ENCODE data around the gene PHGDH. TPM values are rescaled to one million over a fixed set of nuclear protein-coding genes. Genes with fewer than 3 reads are reported as not detected.
A peak's percentile ranks its signal among the peaks of the same experiment; 100 is the strongest.

Gene PHGDH
- total RNA-seq, 3 donors from 2014 or later (not counting 1 experiment from before 2014, with no cell fraction given) = 1.1 to 6.6 (median 5.8) TPM

DNA sequence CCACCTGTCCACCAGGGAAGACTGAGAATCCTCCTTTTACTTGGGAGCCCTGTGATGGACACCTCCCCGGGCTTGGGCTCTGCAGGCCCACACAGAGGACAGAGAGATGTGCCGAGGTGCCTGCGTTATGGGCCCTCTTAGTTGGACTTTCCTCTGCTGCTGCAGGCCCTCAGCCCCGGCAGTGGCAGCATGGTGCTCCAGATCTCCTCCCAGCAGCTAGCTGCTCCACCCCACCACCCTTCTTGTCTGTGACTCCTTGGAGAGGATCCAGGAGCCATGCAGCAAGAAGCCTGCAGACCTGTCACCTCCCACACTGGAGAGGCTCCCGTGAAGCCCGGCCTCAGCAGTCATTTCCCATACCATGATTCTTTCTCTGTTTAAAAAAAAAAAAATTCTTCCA lies 27.4 kb downstream of the PHGDH start:
- H3K27me3 Mint-ChIP-seq (ENCODE audit: low read depth in 2 of 2) = no peaks in the 10 kb centered on the region
- 96% methylated on average over 6 of the region's 6 CpGs for WGBS (ENCODE audit: insufficient coverage)
- ATAC-seq = no peak
- DNase-seq = no peak
- no peaks in the 10 kb centered on the region for H3K9me3 Mint-ChIP-seq
- intact Hi-C loops (cut with micrococcal nuclease) = no loop called here
- H3K36me3 Mint-ChIP-seq = no peaks in the 10 kb centered on the region
- Histone ChIP-seq H3K36me3 (ENCODE audit: control insufficient read depth, insufficient read depth, low read length) (no peaks in the 10 kb centered on the region), H3K27ac (ENCODE audit: low read length) (no peak overlapping the region), H3K4me3 (ENCODE audit: low read length) (no peak overlapping the region), H3K27me3 (ENCODE audit: control insufficient read depth, insufficient read depth, low read length) (no peaks in the 10 kb centered on the region), H3K9me3 (ENCODE audit: control insufficient read depth, insufficient read depth, low read length) (no peaks in the 10 kb centered on the region), H3K4me1 (ENCODE audit: control insufficient read depth, insufficient read depth, low read length) (no peaks in the 10 kb centered on the region)
- no peak overlapping the region for H3K27ac Mint-ChIP-seq
- TF ChIP-seq, protein P1, sequence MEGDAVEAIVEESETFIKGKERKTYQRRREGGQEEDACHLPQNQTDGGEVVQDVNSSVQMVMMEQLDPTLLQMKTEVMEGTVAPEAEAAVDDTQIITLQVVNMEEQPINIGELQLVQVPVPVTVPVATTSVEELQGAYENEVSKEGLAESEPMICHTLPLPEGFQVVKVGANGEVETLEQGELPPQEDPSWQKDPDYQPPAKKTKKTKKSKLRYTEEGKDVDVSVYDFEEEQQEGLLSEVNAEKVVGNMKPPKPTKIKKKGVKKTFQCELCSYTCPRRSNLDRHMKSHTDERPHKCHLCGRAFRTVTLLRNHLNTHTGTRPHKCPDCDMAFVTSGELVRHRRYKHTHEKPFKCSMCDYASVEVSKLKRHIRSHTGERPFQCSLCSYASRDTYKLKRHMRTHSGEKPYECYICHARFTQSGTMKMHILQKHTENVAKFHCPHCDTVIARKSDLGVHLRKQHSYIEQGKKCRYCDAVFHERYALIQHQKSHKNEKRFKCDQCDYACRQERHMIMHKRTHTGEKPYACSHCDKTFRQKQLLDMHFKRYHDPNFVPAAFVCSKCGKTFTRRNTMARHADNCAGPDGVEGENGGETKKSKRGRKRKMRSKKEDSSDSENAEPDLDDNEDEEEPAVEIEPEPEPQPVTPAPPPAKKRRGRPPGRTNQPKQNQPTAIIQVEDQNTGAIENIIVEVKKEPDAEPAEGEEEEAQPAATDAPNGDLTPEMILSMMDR (IDR thresholded peaks at IDR 0.05) = no peak
- H3K4me3 Mint-ChIP-seq = no peak overlapping the region
- peaks cover 0 to 4% of the 10 kb centered on the region in 2 donors for H3K4me1 Mint-ChIP-seq

DNA sequence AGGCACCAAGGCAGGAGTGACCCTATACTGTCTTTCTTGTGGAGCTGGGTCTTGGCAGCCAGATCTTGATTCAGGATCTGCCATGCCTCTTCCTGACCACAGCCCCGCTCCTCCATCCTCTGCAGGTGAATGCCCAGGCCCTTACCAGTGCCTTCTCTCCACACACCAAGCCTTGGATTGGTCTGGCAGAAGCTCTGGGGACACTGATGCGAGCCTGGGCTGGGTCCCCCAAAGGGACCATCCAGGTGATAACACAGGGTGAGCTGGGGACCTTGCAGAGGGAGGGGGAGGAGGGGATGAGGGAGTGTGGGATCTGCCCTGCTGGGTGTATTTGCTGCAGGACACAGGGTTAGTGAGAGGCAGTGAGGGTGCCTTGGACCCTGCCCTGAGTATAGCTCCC lies 28.5 kb downstream of the PHGDH start:
- H3K27ac Mint-ChIP-seq = no peak overlapping the region
- Histone ChIP-seq H3K27ac (ENCODE audit: low read length) (no peak overlapping the region), H3K36me3 (ENCODE audit: control insufficient read depth, insufficient read depth, low read length) (no peaks in the 10 kb centered on the region), H3K9me3 (ENCODE audit: control insufficient read depth, insufficient read depth, low read length) (no peaks in the 10 kb centered on the region), H3K4me1 (ENCODE audit: control insufficient read depth, insufficient read depth, low read length) (no peaks in the 10 kb centered on the region), H3K27me3 (ENCODE audit: control insufficient read depth, insufficient read depth, low read length) (no peaks in the 10 kb centered on the region), H3K4me3 (ENCODE audit: low read length) (no peak overlapping the region)
- intact Hi-C loops (cut with micrococcal nuclease) = no loop called here
- H3K4me3 Mint-ChIP-seq = no peak overlapping the region
- H3K9me3 Mint-ChIP-seq = no peaks in the 10 kb centered on the region
- DNase-seq (no peak), ATAC-seq (no peak)
- H3K36me3 Mint-ChIP-seq = no peaks in the 10 kb centered on the region
- peaks cover 0 to 9% of the 10 kb centered on the region in 2 donors for H3K4me1 Mint-ChIP-seq
- H3K27me3 Mint-ChIP-seq (ENCODE audit: low read depth in 2 of 2) = peaks cover 0 to 2% of the 10 kb centered on the region in 2 donors
- TF ChIP-seq, protein P1 (IDR thresholded peaks at IDR 0.05) = no peak
- WGBS (ENCODE audit: insufficient coverage) = 90% methylated on average over 2 of the region's 2 CpGs

DNA sequence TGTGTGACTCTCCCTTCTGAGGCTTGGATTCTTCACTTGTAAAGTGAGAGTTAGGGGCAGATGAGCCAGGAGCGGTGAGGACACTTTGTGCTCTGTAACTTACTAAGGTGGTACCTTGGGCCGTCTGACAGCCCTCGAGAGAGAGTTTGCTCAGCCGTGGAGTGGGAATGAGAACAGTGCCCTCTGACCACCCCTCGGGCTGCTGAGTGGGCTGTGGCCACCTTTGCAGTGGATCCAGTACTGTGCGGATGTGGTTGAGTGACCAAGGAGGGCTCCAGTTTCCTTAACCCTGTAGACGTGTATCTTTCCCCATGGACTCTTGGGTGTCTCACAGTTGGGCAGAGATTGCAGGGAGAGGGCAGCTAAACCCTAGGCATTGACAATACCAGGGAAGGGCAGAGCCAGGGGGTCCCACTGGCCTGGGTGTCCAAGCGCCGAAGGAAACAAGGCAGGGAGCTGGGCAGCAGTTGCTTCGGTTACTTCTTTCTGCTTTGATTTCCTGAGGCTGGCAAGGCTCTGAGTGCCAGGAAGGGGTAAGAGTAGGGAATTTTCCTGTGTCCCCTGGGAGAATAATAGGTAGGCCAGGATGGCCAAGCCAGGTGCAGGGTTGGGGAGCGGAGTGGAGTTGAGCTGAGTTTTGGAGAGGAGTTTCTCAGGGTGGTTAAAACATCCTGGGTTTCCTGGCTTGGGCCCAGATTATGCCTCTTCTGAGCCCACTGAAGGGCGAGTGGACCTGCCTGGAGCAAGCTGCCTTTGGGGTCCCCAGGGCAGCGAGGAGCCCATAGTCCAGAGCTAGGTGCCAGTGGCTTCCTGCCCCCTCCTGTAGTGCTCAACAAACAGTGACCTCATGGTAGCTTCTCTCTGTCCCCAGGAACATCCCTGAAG lies 29.4 kb downstream of the PHGDH start:
- no peaks in the 10 kb centered on the region for H3K4me1 ChIP-seq (ENCODE audit: control insufficient read depth, insufficient read depth, low read length)
- H3K27ac ChIP-seq (ENCODE audit: low read length) = no peak overlapping the region
- intact Hi-C loops (cut with micrococcal nuclease) = no loop called here
- no peak overlapping the region for H3K27ac Mint-ChIP-seq
- no peak overlapping the region for H3K4me3 Mint-ChIP-seq
- ATAC-seq (peak in 1 of 3 donors; percentile 11), DNase-seq (no peak)
- TF ChIP-seq, protein P1 (IDR thresholded peaks at IDR 0.05) = no peak
- no peaks in the 10 kb centered on the region for H3K36me3 ChIP-seq (ENCODE audit: control insufficient read depth, insufficient read depth, low read length)
- 95% methylated on average over 13 of the region's 13 CpGs for WGBS (ENCODE audit: insufficient coverage)
- H3K9me3 ChIP-seq (ENCODE audit: control insufficient read depth, insufficient read depth, low read length) = no peaks in the 10 kb centered on the region
- no peaks in the 10 kb centered on the region for H3K27me3 ChIP-seq (ENCODE audit: control insufficient read depth, insufficient read depth, low read length)
- no peaks in the 10 kb centered on the region for H3K36me3 Mint-ChIP-seq
- H3K4me1 Mint-ChIP-seq = peaks cover 0 to 9% of the 10 kb centered on the region in 2 donors
- peaks cover 0 to 2% of the 10 kb centered on the region in 2 donors for H3K27me3 Mint-ChIP-seq (ENCODE audit: low read depth in 2 of 2)
- no peaks in the 10 kb centered on the region for H3K9me3 Mint-ChIP-seq
- no peak overlapping the region for H3K4me3 ChIP-seq (ENCODE audit: low read length)
